ENCODE results near the gene IQSEC2.

DNA sequence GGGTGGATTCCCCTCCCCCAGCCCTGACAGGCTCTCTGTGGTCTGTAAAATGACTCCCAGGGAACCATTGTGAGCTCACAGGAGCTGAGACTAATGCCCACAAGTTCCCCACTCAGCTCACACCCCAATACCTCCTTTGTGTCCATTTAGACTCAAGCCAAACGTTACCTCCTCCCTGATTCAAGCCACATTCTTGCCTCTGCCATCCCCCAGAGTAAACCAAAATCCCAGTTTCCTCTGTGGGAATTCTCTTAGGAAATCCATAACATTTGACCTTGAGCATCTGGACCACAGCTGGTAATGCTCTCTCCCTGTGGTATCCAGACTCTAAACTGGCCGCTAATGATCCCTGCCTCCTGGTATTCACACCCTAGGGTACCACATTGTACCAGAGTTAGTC, 30.1 kb downstream of the IQSEC2 start:
- no peak for TF ChIP-seq ZNF274 (IDR thresholded peaks at IDR 0.05; ENCODE audit: low read depth, low read length)
- TF ChIP-seq YY1 (IDR thresholded peaks at IDR 0.05; ENCODE audit: insufficient read depth, insufficient read length): no peak
- TF ChIP-seq SUZ12 (IDR thresholded peaks at IDR 0.05; ENCODE audit: extremely low read depth, insufficient read depth, insufficient read length): no peak
